NCI-H748 (cell line): Measurements from ENCODE around the gene IL1F10.

ENCODE experiments used
- DNase-seq: peaks from one replicate; lab custom pipeline; 2025; ENCODE audit not compliant: unreplicated experiment; lab: John Stamatoyannopoulos, UW

Gene IL1F10

GRCh38 chr2:113111823-113112287, 44.1 kb downstream of the IL1F10 start:
- DNase-seq = no peak

- DNase-seq = no peak
These were observed 44.7 kb downstream of the IL1F10 start for GRCh38 chr2:113112441-113112840.

- DNase-seq = no peak
These were observed 45.1 kb downstream of the IL1F10 start for GRCh38 chr2:113112871-113113270.

- no peak for DNase-seq
These were observed 46.0 kb downstream of the IL1F10 start for GRCh38 chr2:113113807-113114206.

- no peak for DNase-seq
These were observed 46.6 kb downstream of the IL1F10 start for GRCh38 chr2:113114224-113114945.

- no peak for DNase-seq
These were observed 47.2 kb downstream of the IL1F10 start for GRCh38 chr2:113114996-113115395.

- no peak for DNase-seq
These were observed 48.6 kb downstream of the IL1F10 start for GRCh38 chr2:113116100-113116958.

GRCh38 chr2:113117541-113118262, 49.9 kb downstream of the IL1F10 start:
- DNase-seq = no peak

- DNase-seq = no peak
These were observed 50.5 kb downstream of the IL1F10 start for GRCh38 chr2:113118263-113118657.

GRCh38 chr2:113119111-113119510, 51.3 kb downstream of the IL1F10 start:
- DNase-seq = no peak

GRCh38 chr2:113120861-113121260, 53.1 kb downstream of the IL1F10 start:
- DNase-seq = no peak

- no peak for DNase-seq
These were observed 54.6 kb downstream of the IL1F10 start for GRCh38 chr2:113122364-113122763.

GRCh38 chr2:113123726-113124125, 56.0 kb downstream of the IL1F10 start:
- DNase-seq = no peak

GRCh38 chr2:113124181-113124961, 56.6 kb downstream of the IL1F10 start:
- DNase-seq = no peak
